Measurements from ENCODE around the gene RXRB.
"Not testable (repeated sequence)": the region's sequence is repeated elsewhere in the genome, so short reads cannot be mapped to it uniquely, and the experiment has no call there.

RXRB gene

GRCh38 chr6:33200219-33201146, at the start of gene RXRB, which contains the start of gene SLC39A7:
Gene RXRB, minus strand, starts transcription at chr6:33200665. Its CDS starts 189 bp downstream, at chr6:33200476.
Gene SLC39A7, plus strand, starts transcription at chr6:33200867. Its CDS starts 379 bp downstream, at chr6:33201246.
- peak; percentile 99 for DNase-seq (ENCODE audit: low spot score)

GRCh38 chr6:33249732-33250630, 49.5 kb upstream of the RXRB start:
- peak; percentile 27 for DNase-seq (ENCODE audit: low spot score)

DNA sequence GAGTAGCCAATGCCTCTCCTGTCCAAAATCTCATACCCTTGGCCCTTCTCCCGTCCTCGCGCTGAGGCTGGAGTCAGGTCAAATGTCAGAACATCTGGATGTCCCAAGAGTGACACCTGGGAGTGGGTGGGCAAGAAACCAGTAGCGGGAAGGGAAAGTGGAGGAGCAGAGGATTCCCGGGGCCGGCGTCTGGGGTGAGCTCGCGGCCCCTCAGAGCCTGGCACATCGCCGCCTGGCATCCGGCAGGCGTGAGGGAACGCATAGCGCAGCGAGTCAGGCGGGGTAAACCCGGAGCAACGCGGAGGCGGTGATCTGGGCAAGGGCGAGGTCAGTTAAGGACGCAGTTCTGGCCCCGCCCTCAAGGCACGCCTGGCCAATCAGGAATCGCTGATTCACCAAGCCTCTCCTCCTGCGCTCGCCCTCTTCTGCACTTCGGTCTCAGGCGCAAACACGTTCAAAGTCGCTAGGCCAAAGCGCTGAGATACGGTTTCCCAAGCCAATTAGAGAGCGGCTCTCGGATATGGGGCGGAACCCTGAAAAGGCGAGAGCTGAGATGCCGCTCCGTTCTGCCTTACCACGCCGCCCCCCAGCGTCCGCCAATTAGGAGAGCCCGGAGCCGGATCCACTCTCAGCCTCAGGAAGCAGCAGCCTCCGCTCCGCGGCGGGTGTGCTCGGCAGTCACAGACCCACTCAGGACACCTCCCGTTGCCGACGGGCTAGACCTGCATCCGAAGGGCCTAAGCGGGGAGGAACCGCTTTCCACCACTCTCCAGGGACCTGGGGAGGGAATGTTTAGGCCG, 48.7 kb upstream of the RXRB start:
- peak; percentile 99 for DNase-seq (ENCODE audit: low spot score)

GRCh38 chr6:33248643-33248931, 48.1 kb upstream of the RXRB start:
- no peak for DNase-seq (ENCODE audit: low spot score)

DNA sequence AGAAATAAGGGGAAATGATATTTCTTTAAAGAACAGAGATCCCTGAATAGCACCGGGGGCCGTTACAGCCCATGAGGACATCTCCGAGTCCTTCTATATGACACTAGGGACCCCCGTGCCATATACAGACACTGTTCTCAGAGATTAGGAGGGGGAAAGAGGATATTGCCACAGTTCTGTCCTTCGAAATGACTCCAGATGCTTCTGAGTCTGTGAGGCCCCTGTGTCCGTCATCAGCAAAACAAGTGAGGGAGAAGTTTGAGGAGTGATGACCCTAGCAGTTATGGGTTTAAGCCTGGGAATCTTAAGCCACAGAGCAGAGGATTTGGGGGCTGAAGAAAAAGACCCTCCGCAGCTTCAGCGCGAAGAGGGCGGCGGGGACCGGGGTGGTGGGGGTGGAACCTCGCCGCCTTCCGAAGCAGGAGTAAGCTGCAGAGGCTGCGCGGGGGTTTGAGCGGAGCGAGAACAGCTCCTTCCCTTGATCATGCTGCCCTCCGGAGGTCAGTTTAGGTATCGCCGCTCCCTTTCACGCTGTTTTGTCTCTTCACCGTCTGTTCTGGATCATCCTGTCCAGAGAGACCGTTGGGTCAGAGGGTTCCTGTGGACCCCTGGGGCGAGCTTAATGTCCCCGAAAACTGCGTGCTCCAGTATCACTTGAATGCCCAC, 47.6 kb upstream of the RXRB start:
- peak; percentile 93 for DNase-seq (ENCODE audit: low spot score)

DNA sequence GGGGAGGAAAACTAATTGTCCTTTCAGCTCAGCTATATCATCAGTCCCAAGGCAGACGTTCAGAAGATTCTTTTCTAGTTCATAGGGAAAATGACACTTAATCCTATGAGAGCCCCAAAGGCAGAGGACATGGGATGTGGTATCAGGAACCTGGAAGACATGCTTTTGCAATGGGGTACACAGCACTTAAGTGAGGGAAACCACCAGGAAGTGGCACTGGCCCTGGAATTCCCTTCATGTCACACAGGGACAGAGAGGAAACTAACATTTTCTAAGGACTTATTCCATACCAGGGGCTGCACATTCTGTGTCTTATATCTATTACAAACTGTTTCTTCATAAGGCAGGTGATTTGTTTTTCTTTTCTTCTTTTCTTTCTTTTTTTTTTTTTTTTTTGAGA, 43.0 kb upstream of the RXRB start:
- no peak for DNase-seq (ENCODE audit: low spot score)

- peak; percentile 70 for DNase-seq (ENCODE audit: low spot score)
Measured at GRCh38 chr6:33241968-33242367, 41.5 kb upstream of the RXRB start.

DNA sequence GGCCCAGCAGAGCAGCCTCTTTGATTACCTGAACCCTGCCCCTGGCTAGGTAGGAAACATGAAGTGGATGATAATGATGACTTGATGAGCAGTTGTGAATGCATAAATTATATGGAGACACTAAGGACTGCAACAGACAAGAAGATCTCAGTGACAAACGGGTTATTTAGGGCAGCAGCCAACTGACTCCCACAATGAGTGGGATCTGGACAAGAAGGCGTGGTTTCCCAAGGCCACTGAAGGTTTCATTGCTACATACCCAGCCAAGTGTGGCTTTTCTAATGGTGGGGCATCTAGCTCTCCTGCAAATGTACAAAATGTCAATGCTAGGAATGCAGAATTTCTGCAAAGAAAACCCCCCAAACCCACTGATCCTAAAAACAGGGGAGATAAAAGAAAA, 37.3 kb upstream of the RXRB start:
- DNase-seq (ENCODE audit: low spot score): no peak

DNA sequence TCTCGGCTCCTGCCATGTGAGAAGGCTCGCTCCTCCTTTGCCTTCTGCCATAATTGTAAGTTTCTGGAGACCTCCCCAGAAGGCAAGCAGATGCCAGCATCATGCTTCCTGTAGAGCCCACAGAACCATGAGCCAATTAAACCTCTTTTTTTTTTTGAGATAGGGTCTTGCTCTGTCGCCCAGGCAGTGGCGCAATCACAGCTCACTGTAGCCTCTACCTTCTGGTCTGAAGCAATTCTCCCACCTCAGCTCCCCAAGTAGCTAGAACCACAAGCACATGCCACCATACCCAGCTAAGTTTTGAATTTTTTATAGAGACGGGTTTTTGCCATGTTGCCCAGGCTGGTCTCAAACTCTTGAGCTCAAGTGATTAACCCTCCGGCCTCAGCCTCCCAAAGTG, 36.4 kb upstream of the RXRB start:
- DNase-seq (ENCODE audit: low spot score): no peak

GRCh38 chr6:33236328-33236727, 35.9 kb upstream of the RXRB start:
- DNase-seq (ENCODE audit: low spot score): no peak

DNA sequence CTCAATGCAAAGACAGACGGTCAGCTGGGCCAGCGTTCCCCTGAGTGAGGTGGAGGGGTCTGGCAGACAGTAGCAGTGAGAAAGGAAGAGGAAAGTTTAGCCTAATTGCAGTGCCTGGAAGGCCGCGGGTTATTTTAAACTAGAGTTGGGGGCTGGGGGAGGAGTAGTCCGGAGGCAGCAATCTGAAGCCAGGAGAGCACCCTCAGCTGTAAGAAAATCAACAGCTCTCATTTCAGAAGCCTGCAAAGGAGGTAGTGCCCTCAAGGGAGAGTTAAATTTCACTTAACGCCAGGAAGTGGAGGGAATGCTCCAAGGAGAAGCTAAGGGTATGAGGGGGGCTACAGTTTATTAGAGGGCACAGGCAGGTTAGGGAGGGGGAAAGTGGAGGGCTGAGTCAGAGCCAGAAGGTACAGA, 34.8 kb upstream of the RXRB start:
- DNase-seq (ENCODE audit: low spot score): no peak

- DNase-seq (ENCODE audit: low spot score): not testable (repeated sequence)
Measured at GRCh38 chr6:33226503-33227120, 26.1 kb upstream of the RXRB start.

DNA sequence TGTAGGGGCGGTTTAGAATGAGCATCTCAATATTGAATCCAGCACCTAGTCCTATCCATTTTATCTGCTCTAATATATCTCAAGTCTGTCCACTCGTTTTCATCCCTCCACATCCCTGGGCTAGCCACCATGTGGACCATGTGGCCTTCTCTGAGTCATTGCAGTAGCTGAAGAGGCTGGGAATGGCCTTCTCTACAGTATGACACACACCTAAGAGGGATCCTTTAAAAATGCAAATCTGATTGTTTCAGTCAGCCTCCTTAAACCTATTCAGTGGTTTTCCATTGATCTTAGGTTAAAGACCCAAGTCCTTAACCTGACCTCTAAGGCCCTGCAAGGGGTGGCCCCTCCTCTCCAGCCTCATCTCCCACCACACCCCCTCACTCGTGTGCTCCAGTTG, 17.2 kb upstream of the RXRB start:
- no peak for DNase-seq (ENCODE audit: low spot score)

- no peak for DNase-seq (ENCODE audit: low spot score)
Measured at GRCh38 chr6:33217246-33217645, 16.8 kb upstream of the RXRB start.

DNA sequence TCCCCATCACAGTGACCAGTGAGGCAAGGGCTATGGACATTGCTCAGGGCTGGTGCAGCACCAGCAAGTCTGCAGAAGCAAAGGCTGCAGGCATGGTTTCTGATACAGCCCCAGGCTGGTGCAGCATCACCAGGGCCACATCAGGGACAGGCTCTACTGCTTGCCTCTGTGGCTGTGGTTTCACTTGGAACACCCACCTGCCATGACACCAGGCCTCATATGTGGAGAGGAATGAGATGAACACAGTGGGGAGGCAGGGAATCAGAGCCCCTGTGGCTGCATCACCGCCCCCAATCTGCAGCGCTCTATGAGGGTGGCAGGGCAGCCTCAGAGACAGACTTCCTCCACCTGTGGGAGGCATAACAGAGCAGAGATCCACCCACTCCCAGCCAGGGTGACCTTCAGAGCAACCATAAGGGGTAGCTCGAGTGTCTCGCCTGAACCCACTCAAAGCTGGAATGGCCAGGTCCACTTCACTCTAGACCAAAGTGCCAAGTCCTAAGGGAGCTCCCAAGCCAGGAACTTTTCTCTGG, 15.7 kb upstream of the RXRB start:
- DNase-seq (ENCODE audit: low spot score): no peak

- no peak for DNase-seq (ENCODE audit: low spot score)
Measured at GRCh38 chr6:33215271-33216116, 15.0 kb upstream of the RXRB start.

DNA sequence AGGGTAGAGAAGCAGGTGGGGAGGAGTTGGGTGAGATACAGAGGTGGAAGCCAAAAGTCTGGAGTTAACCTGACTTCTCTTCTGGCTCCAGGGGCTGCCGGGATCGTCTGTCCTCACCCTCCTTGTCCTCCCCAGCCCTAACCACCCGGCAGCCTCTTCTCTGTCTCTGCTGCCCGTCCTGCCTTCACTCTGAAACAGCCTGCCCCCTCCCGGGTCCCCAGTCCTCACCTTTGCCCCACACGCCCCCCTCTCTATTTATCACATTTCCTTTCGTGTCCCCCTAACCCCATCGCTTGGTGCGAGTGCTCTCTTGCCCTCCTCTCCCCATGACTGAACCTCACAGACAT, 13.5 kb upstream of the RXRB start:
- no peak for DNase-seq (ENCODE audit: low spot score)

- no peak for DNase-seq (ENCODE audit: low spot score)
Measured at GRCh38 chr6:33213166-33213988, 12.9 kb upstream of the RXRB start.

DNA sequence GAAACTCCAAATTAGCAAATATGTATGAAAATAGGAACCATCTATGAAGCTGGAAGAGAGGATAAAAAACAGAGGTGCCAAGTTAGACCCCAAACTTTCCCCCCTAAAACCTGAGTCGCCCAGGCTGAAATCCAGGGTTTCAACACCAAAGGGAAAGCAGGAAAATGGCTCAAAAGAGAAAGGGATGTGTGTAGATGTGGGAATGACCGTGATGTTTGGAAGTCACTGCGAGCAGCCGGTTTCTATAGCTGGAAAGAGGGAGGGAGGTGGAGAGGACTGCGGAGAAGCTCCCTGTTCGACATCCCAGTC, 12.3 kb upstream of the RXRB start:
- no peak for DNase-seq (ENCODE audit: low spot score)

Measured in activated CD4-positive, alpha-beta T cell treated with anti-CD3 and anti-CD28 coated beads, Interleukin-2, Interleukin-4, amounts not matched to agents 100 ng/mL and 50 ng/mL, durations not matched to agents 16 hours and 8 hours (primary cell).